HepG2 (cell line): ENCODE measurements around the gene PSMB2. TPM values are rescaled to one million over a fixed set of nuclear protein-coding genes. Genes with fewer than 3 reads are reported as not detected.

ENCODE experiments used
- AHR ChIP-seq: IDR thresholded peaks from 2 replicates; pipeline ENCODE4 v1.6.1; 2018; ENCODE audit warnings: missing genetic modification reagents, missing compliant biosample characterization
- ASH2L ChIP-seq: fragments of 300-600, 200-600 bp; sonication (generic); IDR thresholded peaks from 2 replicates; pipeline ENCODE4 v1.7.0; 2017; ENCODE audit warnings: low read depth, mild to moderate bottlenecking, moderate library complexity, mixed read lengths, low read length; ENCODE audit not compliant: insufficient read length
- BCL6 ChIP-seq: IDR thresholded peaks from 2 replicates; pipeline ENCODE4 v1.6.1; 2016; ENCODE audit warnings: missing genetic modification reagents, missing compliant biosample characterization
- ELF1 ChIP-seq: sonication (generic); formaldehyde crosslinking; IDR thresholded peaks from 2 replicates; pipeline ENCODE4 v1.4.0; 2020; ENCODE audit warnings: missing genetic modification reagents
- FOXO1 ChIP-seq: sonication (generic); formaldehyde crosslinking; IDR thresholded peaks from 2 replicates; pipeline ENCODE4 v1.4.0; 2020; ENCODE audit warnings: missing genetic modification reagents
- KDM2A ChIP-seq: sonication (generic); formaldehyde crosslinking; IDR thresholded peaks from 2 replicates; pipeline ENCODE4 v1.4.0; 2020; ENCODE audit warnings: low read depth, missing genetic modification reagents, borderline replicate concordance
- MIER3 ChIP-seq: IDR thresholded peaks from 2 replicates; pipeline ENCODE4 v1.6.1; 2016; ENCODE audit warnings: missing compliant biosample characterization, borderline replicate concordance
- NFKB2 ChIP-seq: sonication (generic); formaldehyde crosslinking; IDR thresholded peaks from 2 replicates; pipeline ENCODE4 v1.4.0; 2020; ENCODE audit warnings: missing genetic modification reagents, borderline replicate concordance
- PHF5A ChIP-seq: IDR thresholded peaks from one replicate; pipeline ENCODE4 v1.6.1; 2018; ENCODE audit warnings: low read depth, missing genetic modification reagents; ENCODE audit not compliant: unreplicated experiment
- PRPF4 ChIP-seq: fragments of 200-400 bp; formaldehyde crosslinking; IDR thresholded peaks from 2 replicates; pipeline ENCODE4 v1.6.1; 2016; ENCODE audit warnings: low read length, low read depth; ENCODE audit not compliant: poor library complexity, severe bottlenecking
- TGIF2 ChIP-seq: IDR thresholded peaks from 2 replicates; pipeline ENCODE4 v1.6.1; 2016; ENCODE audit warnings: control low read depth, missing compliant biosample characterization
- ZBTB42 ChIP-seq: sonication (generic); formaldehyde crosslinking; IDR thresholded peaks from 2 replicates; pipeline ENCODE4 v1.5.0; 2020; ENCODE audit warnings: mild to moderate bottlenecking, missing genetic modification reagents
- ZFY ChIP-seq: sonication (generic); formaldehyde crosslinking; IDR thresholded peaks from 2 replicates; pipeline ENCODE4 v1.4.0; 2020; ENCODE audit warnings: missing genetic modification reagents
- ZNF180 ChIP-seq: sonication (generic); formaldehyde crosslinking; IDR thresholded peaks from 2 replicates; pipeline ENCODE4 v1.4.0; 2020; ENCODE audit warnings: low read depth, missing genetic modification reagents, borderline replicate concordance
- ZNF337 ChIP-seq: sonication (generic); formaldehyde crosslinking; IDR thresholded peaks from 2 replicates; pipeline ENCODE4 v1.5.1; 2020; ENCODE audit warnings: missing genetic modification reagents, low read depth, mild to moderate bottlenecking, borderline replicate concordance
- ZNF34 ChIP-seq: sonication (generic); formaldehyde crosslinking; IDR thresholded peaks from 2 replicates; pipeline ENCODE4 v1.4.0; 2020; ENCODE audit warnings: mild to moderate bottlenecking, missing genetic modification reagents, borderline replicate concordance
- ZNF383 ChIP-seq: sonication (generic); formaldehyde crosslinking; IDR thresholded peaks from 2 replicates; pipeline ENCODE4 v1.4.0; 2020; ENCODE audit warnings: missing genetic modification reagents, mild to moderate bottlenecking, borderline replicate concordance
- ZNF564 ChIP-seq: sonication (generic); formaldehyde crosslinking; IDR thresholded peaks from 2 replicates; pipeline ENCODE4 v1.8.1; 2023; ENCODE audit warnings: mild to moderate bottlenecking, missing genetic modification reagents
- ZNF761 ChIP-seq: sonication (generic); formaldehyde crosslinking; conservative IDR thresholded peaks from 2 replicates; pipeline ENCODE4 v1.4.0; 2020; ENCODE audit warnings: mild to moderate bottlenecking, missing genetic modification reagents
- polyA plus RNA-seq, 8 experiments: library from polyadenylated mRNA; depleted of rRNA in 3 of 8; stranded (reverse) in 7 of 8; unstranded in 1 of 8; fragments of >200 nt; fragmentation: Illumina TruSeq in 4 of 8; extraction: Trizol in 4 of 8; gene quantifications; 2 replicates each; pipeline versions ENCODE4 v1.2.1 to v1.2.3, GENCODE V29; 2011 to 2016; ENCODE audit warnings: low read depth in 4 of 8, missing spikeins in 1 of 8, mixed read lengths in 1 of 8; ENCODE audit not compliant: insufficient read depth in 1 of 8
- total RNA-seq, 5 experiments: library from RNA; depleted of rRNA; stranded (reverse); fragments of >200 nt; fragmentation: Illumina TruSeq; extraction: Trizol; gene quantifications; 2 replicates each; pipeline ENCODE4 v1.2.3, GENCODE V29; 2016; ENCODE audit warnings: low read depth in 1 of 5
- TF ChIP-seq, protein P1 (sequence below): sonication (generic); formaldehyde crosslinking; IDR thresholded peaks from 2 replicates; pipeline ENCODE4 v1.5.1; 2020; ENCODE audit warnings: missing genetic modification reagents, mild to moderate bottlenecking, borderline replicate concordance
- TF ChIP-seq, protein P2 (sequence below): sonication (generic); formaldehyde crosslinking; IDR thresholded peaks from 2 replicates; pipeline ENCODE4 v1.4.0; 2020; ENCODE audit warnings: mild to moderate bottlenecking, missing genetic modification reagents
- TF ChIP-seq, protein P3 (sequence below): sonication (generic); formaldehyde crosslinking; IDR thresholded peaks from 2 replicates; pipeline ENCODE4 v1.5.0; 2020; ENCODE audit warnings: mild to moderate bottlenecking, missing genetic modification reagents, moderate library complexity
- TF ChIP-seq, protein P4 (sequence below): sonication (generic); formaldehyde crosslinking; IDR thresholded peaks from 2 replicates; pipeline ENCODE4 v1.5.1; 2020; ENCODE audit warnings: missing genetic modification reagents, mild to moderate bottlenecking, borderline replicate concordance

Gene PSMB2
- total and polyA plus RNA-seq, 2 of the 13 experiments (the other 11 are each of a cell fraction or from before 2014, with no cell fraction given): 60.6 to 62.2 TPM

DNA sequence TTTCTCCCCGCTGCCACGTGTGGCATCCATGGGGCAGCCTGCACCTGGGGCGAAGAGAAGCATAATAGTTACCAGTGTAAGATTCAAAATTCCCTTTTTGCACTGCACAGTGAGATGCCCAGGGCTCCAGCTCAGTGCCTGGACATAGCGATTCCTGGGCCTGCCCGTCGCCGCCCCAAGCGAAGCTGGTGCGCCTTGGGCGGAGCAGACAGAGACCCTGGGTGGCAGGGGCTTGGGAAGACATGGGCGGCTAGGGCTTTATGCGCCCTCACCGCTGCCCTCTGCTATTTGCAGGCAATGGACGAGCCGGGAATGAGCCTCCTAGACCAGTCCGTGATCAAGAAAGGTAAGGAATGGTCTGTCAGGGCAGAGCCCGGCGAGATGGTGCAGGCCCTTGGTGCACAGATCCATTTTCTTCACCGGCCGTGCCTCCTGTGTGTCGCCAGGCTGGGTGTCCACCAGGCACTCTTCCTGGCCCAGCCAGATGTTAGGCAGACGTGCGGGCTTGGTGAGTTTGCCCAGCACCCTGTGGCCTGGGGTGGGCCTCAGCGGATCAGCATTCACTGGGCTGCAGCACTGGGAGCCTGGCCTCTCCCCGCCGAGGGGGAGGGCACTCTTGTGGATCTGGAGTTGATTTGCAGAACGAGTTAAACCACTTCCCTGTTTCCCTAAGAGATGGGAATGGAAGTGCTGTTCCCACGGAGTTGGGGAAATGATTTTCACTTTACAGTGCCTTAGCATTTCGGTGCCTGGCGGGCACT lies 66.5 kb downstream of the PSMB2 start (continued):
- no peak for TF ChIP-seq ZNF383 (CRISPR knock-in tag)
- no peak for TF ChIP-seq BCL6
- TF ChIP-seq, protein P1, sequence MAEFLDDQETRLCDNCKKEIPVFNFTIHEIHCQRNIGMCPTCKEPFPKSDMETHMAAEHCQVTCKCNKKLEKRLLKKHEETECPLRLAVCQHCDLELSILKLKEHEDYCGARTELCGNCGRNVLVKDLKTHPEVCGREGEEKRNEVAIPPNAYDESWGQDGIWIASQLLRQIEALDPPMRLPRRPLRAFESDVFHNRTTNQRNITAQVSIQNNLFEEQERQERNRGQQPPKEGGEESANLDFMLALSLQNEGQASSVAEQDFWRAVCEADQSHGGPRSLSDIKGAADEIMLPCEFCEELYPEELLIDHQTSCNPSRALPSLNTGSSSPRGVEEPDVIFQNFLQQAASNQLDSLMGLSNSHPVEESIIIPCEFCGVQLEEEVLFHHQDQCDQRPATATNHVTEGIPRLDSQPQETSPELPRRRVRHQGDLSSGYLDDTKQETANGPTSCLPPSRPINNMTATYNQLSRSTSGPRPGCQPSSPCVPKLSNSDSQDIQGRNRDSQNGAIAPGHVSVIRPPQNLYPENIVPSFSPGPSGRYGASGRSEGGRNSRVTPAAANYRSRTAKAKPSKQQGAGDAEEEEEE: no peak
- TF ChIP-seq ZNF761 (CRISPR knock-in tag): no peak
- TF ChIP-seq, protein P2, sequence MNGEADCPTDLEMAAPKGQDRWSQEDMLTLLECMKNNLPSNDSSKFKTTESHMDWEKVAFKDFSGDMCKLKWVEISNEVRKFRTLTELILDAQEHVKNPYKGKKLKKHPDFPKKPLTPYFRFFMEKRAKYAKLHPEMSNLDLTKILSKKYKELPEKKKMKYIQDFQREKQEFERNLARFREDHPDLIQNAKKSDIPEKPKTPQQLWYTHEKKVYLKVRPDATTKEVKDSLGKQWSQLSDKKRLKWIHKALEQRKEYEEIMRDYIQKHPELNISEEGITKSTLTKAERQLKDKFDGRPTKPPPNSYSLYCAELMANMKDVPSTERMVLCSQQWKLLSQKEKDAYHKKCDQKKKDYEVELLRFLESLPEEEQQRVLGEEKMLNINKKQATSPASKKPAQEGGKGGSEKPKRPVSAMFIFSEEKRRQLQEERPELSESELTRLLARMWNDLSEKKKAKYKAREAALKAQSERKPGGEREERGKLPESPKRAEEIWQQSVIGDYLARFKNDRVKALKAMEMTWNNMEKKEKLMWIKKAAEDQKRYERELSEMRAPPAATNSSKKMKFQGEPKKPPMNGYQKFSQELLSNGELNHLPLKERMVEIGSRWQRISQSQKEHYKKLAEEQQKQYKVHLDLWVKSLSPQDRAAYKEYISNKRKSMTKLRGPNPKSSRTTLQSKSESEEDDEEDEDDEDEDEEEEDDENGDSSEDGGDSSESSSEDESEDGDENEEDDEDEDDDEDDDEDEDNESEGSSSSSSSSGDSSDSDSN: peak; percentile 20; the same call in 1 of the 2 replicates
- TF ChIP-seq TGIF2 (CRISPR knock-in tag): no peak
- no peak for TF ChIP-seq ZNF564 (CRISPR knock-in tag)
- peak; percentile 35 for TF ChIP-seq PRPF4
- TF ChIP-seq FOXO1: 0 out of 2 replicates have a peak, but pooled peaks have one; percentile 19
- TF ChIP-seq PHF5A: peak; percentile 17
- peak; percentile 46; the same call in 1 of the 2 replicates for TF ChIP-seq NFKB2 (CRISPR knock-in tag)
- no peak for TF ChIP-seq ZNF337
- 0 out of 2 replicates have a peak, but pooled peaks have one; percentile 12 for TF ChIP-seq ELF1 (CRISPR knock-in tag)
- TF ChIP-seq KDM2A (CRISPR knock-in tag): peak; percentile 9; the same call in 1 of the 2 replicates
- no peak for TF ChIP-seq ZNF34 (CRISPR knock-in tag)
- TF ChIP-seq, protein P3, sequence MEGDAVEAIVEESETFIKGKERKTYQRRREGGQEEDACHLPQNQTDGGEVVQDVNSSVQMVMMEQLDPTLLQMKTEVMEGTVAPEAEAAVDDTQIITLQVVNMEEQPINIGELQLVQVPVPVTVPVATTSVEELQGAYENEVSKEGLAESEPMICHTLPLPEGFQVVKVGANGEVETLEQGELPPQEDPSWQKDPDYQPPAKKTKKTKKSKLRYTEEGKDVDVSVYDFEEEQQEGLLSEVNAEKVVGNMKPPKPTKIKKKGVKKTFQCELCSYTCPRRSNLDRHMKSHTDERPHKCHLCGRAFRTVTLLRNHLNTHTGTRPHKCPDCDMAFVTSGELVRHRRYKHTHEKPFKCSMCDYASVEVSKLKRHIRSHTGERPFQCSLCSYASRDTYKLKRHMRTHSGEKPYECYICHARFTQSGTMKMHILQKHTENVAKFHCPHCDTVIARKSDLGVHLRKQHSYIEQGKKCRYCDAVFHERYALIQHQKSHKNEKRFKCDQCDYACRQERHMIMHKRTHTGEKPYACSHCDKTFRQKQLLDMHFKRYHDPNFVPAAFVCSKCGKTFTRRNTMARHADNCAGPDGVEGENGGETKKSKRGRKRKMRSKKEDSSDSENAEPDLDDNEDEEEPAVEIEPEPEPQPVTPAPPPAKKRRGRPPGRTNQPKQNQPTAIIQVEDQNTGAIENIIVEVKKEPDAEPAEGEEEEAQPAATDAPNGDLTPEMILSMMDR (CRISPR knock-in tag): 0 out of 2 replicates have a peak, but pooled peaks have one; percentile 10
- peak; percentile 11 for TF ChIP-seq ASH2L
- TF ChIP-seq MIER3: no peak
- TF ChIP-seq AHR (CRISPR knock-in tag): 0 out of 2 replicates have a peak, but pooled peaks have one; percentile 40
- TF ChIP-seq ZBTB42 (CRISPR knock-in tag): no peak
- TF ChIP-seq, protein P4, sequence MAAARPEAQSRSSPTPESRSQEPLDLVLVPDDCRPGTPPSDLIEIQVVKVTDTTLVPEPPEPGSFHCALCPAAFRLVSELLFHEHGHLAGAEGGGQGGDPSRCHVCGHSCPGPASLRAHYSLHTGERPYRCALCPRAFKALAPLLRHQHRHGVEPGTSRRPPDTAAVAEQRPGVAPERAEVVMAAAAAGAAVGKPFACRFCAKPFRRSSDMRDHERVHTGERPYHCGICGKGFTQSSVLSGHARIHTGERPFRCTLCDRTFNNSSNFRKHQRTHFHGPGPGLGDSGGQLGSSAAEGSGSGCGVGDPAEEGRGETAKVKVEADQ (CRISPR knock-in tag): no peak
- TF ChIP-seq ZNF180 (CRISPR knock-in tag): 0 out of 2 replicates have a peak, but pooled peaks have one; percentile 15
- TF ChIP-seq ZFY: peak; percentile 26; the same call in 1 of the 2 replicates
